Measurements from ENCODE around the gene MMP7.

The MMP7 gene

GRCh38 chr11:102530558-102530957 lies at the start of gene MMP7:
Gene MMP7 (minus strand): TSS chr11:102530747. CDS start chr11:102530700, 47 bp downstream.
- no peak for DNase-seq (ENCODE audit: low read depth)

GRCh38 chr11:102577723-102578122 lies 47.2 kb upstream of the MMP7 start:
- DNase-seq (ENCODE audit: low read depth): no peak

- no peak for DNase-seq (ENCODE audit: low read depth)
These were observed 46.6 kb upstream of the MMP7 start for GRCh38 chr11:102577182-102577581.

GRCh38 chr11:102576350-102576749 lies 45.8 kb upstream of the MMP7 start:
- DNase-seq (ENCODE audit: low read depth): no peak

GRCh38 chr11:102575012-102575411 lies 44.5 kb upstream of the MMP7 start:
- no peak for DNase-seq (ENCODE audit: low read depth)

GRCh38 chr11:102573851-102574250 lies 43.3 kb upstream of the MMP7 start:
- no peak for DNase-seq (ENCODE audit: low read depth)

- no peak for DNase-seq (ENCODE audit: low read depth)
These were observed 42.1 kb upstream of the MMP7 start for GRCh38 chr11:102572554-102573220.

- no peak for DNase-seq (ENCODE audit: low read depth)
These were observed 38.3 kb upstream of the MMP7 start for GRCh38 chr11:102568851-102569250.

GRCh38 chr11:102566112-102566511 lies 35.6 kb upstream of the MMP7 start:
- DNase-seq (ENCODE audit: low read depth): no peak

GRCh38 chr11:102564110-102564509 lies 33.6 kb upstream of the MMP7 start:
- no peak for DNase-seq (ENCODE audit: low read depth)

GRCh38 chr11:102561636-102562035 lies 31.1 kb upstream of the MMP7 start:
- DNase-seq (ENCODE audit: low read depth): no peak

GRCh38 chr11:102560555-102561011 lies 30.0 kb upstream of the MMP7 start:
- DNase-seq (ENCODE audit: low read depth): no peak

- no peak for DNase-seq (ENCODE audit: low read depth)
These were observed 29.3 kb upstream of the MMP7 start for GRCh38 chr11:102559839-102560238.

GRCh38 chr11:102555091-102555490 lies 24.5 kb upstream of the MMP7 start:
- no peak for DNase-seq (ENCODE audit: low read depth)

- DNase-seq (ENCODE audit: low read depth): no peak
These were observed 23.3 kb upstream of the MMP7 start for GRCh38 chr11:102553835-102554282.

GRCh38 chr11:102552447-102553194 lies 22.1 kb upstream of the MMP7 start:
- no peak for DNase-seq (ENCODE audit: low read depth)

- no peak for DNase-seq (ENCODE audit: low read depth)
These were observed 21.5 kb upstream of the MMP7 start for GRCh38 chr11:102552020-102552419.

- no peak for DNase-seq (ENCODE audit: low read depth)
These were observed 20.7 kb upstream of the MMP7 start for GRCh38 chr11:102551169-102551781.

GRCh38 chr11:102546923-102547471 lies 16.4 kb upstream of the MMP7 start:
- no peak for DNase-seq (ENCODE audit: low read depth)

- DNase-seq (ENCODE audit: low read depth): no peak
These were observed 15.9 kb upstream of the MMP7 start for GRCh38 chr11:102546427-102546826.

- DNase-seq (ENCODE audit: low read depth): no peak
These were observed 15.2 kb upstream of the MMP7 start for GRCh38 chr11:102545701-102546100.

- DNase-seq (ENCODE audit: low read depth): no peak
These were observed 14.0 kb upstream of the MMP7 start for GRCh38 chr11:102544594-102544993.

GRCh38 chr11:102539567-102539966 lies 9.0 kb upstream of the MMP7 start:
- no peak for DNase-seq (ENCODE audit: low read depth)

Measured in activated T-helper 9 cell treated with anti-CD3 and anti-CD28 coated beads, Interleukin-2, amount 50 U/mL, for 16 hours (primary cell).